IPS-18c (cell line): ENCODE data around the gene AP5Z1.

Experiments
- H3K4me3 ChIP-seq: 2 replicates; pipeline ENCODE4 v1.7.0; 2013; ENCODE audit warnings: low read depth, mild to moderate bottlenecking, low read length, moderate library complexity; ENCODE audit not compliant: insufficient read depth
- H3K9me3 ChIP-seq: one replicate; pipeline ENCODE4 v1.6.1; 2013; ENCODE audit warnings: mild to moderate bottlenecking, low read length, moderate library complexity; ENCODE audit not compliant: control insufficient read depth, insufficient read depth

AP5Z1 gene

GRCh38 chr7:4760952-4761351, 14.5 kb upstream of the AP5Z1 start:
- no peak overlapping the region for H3K4me3 ChIP-seq

GRCh38 chr7:4762121-4763055, 13.0 kb upstream of the AP5Z1 start:
- Histone ChIP-seq H3K9me3 (no peaks in the 10 kb centered on the region), H3K4me3 (no peak overlapping the region)

More at GRCh38 chr7:4760952-4761351, 14.5 kb upstream of the AP5Z1 start:
- H3K9me3 ChIP-seq: no peaks in the 10 kb centered on the region

- H3K9me3 ChIP-seq: no peaks in the 10 kb centered on the region
- H3K4me3 ChIP-seq: no peak overlapping the region
These were observed 12.2 kb upstream of the AP5Z1 start for GRCh38 chr7:4763091-4763793.

- Histone ChIP-seq H3K4me3 (no peak overlapping the region), H3K9me3 (no peaks in the 10 kb centered on the region)
These were observed 11.6 kb upstream of the AP5Z1 start for GRCh38 chr7:4763794-4764185.

- Histone ChIP-seq H3K9me3 (no peaks in the 10 kb centered on the region), H3K4me3 (no peak overlapping the region)
These were observed 10.9 kb upstream of the AP5Z1 start for GRCh38 chr7:4764402-4765007.

GRCh38 chr7:4765776-4766490, 9.5 kb upstream of the AP5Z1 start:
- Histone ChIP-seq H3K9me3 (no peaks in the 10 kb centered on the region), H3K4me3 (no peak overlapping the region)

- no peaks in the 10 kb centered on the region for H3K9me3 ChIP-seq
- no peak overlapping the region for H3K4me3 ChIP-seq
These were observed 8.5 kb upstream of the AP5Z1 start for GRCh38 chr7:4766666-4767519.

- H3K4me3 ChIP-seq: no peak overlapping the region
These were observed 6.5 kb upstream of the AP5Z1 start for GRCh38 chr7:4768597-4769569.

GRCh38 chr7:4769761-4770160, 5.7 kb upstream of the AP5Z1 start:
- Histone ChIP-seq H3K9me3 (no peaks in the 10 kb centered on the region), H3K4me3 (no peak overlapping the region)

More at GRCh38 chr7:4768597-4769569, 6.5 kb upstream of the AP5Z1 start:
- no peaks in the 10 kb centered on the region for H3K9me3 ChIP-seq

GRCh38 chr7:4770886-4771285, 4.5 kb upstream of the AP5Z1 start:
- Histone ChIP-seq H3K4me3 (no peak overlapping the region), H3K9me3 (no peaks in the 10 kb centered on the region)

GRCh38 chr7:4771737-4772136, 3.7 kb upstream of the AP5Z1 start:
- Histone ChIP-seq H3K4me3 (no peak overlapping the region), H3K9me3 (no peaks in the 10 kb centered on the region)

GRCh38 chr7:4772306-4772705, 3.1 kb upstream of the AP5Z1 start:
- no peaks in the 10 kb centered on the region for H3K9me3 ChIP-seq
- no peak overlapping the region for H3K4me3 ChIP-seq

GRCh38 chr7:4774007-4774406, 1.4 kb upstream of the AP5Z1 start:
- H3K4me3 ChIP-seq: no peak overlapping the region
- no peaks in the 10 kb centered on the region for H3K9me3 ChIP-seq

GRCh38 chr7:4774658-4775249, 669 bp upstream of the AP5Z1 start:
- Histone ChIP-seq H3K4me3 (peak overlapping the region; percentile 81), H3K9me3 (no peaks in the 10 kb centered on the region)
